Choroid plexus epithelial cell (primary cell): Measurements from ENCODE around the gene ZNF232.
"Not testable (repeated sequence)": the region's sequence is repeated elsewhere in the genome, so short reads cannot be mapped to it uniquely, and the experiment has no call there.

ENCODE experiments used
- DNase-seq: peaks from one replicate; pipeline ENCODE4 v3.0.0-alpha.2; 2010; ENCODE audit warnings: low read depth
- H3K4me3 ChIP-seq: 2 replicates; pipeline ENCODE4 v1.5.1; 2011; ENCODE audit warnings: low read depth, mild to moderate bottlenecking, control low read depth, low read length, moderate library complexity
- TF ChIP-seq, protein P1 (sequence below): conservative IDR thresholded peaks from 2 replicates; pipeline ENCODE4 v1.5.1; 2011; ENCODE audit warnings: low read depth, mild to moderate bottlenecking, control low read depth, inconsistent platforms, low read length, moderate library complexity

Gene ZNF232

DNA sequence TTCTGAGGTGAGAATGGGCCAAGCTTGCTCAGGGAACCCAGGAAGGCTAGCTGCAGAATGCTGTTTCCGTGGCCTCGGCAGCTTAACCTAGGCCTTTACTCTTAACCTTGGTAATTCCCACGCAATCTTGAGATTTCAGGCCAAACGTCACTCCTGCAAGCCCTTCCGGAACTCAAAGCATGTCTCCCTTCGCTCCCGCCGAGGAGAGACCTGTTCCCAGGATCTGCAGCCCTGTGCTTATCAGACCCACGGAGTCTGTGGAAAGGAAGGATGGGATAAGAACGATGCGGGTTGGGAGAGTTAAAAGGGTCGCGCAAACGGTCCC is 33.9 kb downstream of the ZNF232 start:
- TF ChIP-seq, protein P1, sequence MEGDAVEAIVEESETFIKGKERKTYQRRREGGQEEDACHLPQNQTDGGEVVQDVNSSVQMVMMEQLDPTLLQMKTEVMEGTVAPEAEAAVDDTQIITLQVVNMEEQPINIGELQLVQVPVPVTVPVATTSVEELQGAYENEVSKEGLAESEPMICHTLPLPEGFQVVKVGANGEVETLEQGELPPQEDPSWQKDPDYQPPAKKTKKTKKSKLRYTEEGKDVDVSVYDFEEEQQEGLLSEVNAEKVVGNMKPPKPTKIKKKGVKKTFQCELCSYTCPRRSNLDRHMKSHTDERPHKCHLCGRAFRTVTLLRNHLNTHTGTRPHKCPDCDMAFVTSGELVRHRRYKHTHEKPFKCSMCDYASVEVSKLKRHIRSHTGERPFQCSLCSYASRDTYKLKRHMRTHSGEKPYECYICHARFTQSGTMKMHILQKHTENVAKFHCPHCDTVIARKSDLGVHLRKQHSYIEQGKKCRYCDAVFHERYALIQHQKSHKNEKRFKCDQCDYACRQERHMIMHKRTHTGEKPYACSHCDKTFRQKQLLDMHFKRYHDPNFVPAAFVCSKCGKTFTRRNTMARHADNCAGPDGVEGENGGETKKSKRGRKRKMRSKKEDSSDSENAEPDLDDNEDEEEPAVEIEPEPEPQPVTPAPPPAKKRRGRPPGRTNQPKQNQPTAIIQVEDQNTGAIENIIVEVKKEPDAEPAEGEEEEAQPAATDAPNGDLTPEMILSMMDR = no peak
- H3K4me3 ChIP-seq = peak overlapping the region; percentile 72
- DNase-seq = no peak

DNA sequence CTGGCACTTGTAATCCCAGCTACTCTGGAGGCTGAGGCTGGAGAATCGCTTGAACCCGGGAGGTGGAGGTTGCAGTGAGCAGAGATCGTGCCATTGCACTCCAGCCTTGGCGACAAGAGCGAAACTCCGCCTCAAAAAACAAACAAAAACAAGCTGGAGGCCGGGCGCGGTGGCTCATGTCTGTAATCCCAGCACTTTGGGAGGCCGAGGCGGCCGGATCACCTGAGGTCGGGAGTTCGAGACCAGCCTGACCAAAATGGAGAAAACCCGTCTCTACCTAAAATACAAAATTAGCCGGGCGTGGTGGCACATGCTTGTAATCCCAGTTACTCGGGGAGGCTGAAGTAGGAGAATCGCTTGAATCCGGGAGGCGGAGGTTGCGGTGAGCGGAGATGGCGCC is 34.4 kb downstream of the ZNF232 start:
- DNase-seq, H3K4me3 ChIP-seq: not testable (repeated sequence)

DNA sequence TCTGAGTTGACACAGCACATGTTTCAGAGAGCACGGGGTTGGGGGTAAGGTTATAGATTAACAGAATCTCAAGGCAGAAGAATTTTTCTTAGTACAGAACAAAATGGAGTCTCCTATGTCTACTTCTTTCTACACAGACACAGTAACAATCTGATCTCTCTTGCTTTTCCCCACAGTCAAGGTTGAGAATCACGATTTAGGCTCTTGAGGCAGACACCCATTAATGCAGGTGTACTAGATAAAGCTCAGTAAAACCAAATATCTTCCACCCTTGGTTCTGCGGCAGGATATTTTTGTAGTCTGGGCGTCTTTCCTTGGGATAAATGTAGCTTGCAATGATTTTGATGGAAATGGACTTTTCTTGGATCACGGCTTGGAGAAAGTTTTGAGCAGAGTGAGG is 36.2 kb downstream of the ZNF232 start:
- not testable (repeated sequence) for DNase-seq, H3K4me3 ChIP-seq

DNA sequence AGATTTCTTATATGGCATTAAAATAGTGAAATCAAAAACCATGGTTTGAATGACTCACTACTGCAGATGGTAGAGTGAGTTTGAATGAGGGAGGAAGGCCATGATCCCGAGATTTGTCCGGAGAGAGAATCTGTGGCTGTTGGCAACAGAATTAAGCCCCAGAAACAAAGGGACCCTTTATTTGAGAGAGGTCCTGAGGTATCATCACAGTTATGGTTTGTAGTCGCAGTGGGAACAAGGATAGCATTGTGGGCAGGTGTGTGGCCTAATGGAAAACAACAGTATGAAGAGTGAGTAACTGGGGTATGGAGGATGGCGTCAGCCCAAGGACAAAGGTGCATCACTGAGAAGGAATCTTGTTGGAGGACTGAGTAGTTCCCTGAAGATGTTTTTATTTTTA is 42.0 kb downstream of the ZNF232 start:
- TF ChIP-seq, protein P1 = no peak
- no peak for DNase-seq
- H3K4me3 ChIP-seq = no peak overlapping the region

DNA sequence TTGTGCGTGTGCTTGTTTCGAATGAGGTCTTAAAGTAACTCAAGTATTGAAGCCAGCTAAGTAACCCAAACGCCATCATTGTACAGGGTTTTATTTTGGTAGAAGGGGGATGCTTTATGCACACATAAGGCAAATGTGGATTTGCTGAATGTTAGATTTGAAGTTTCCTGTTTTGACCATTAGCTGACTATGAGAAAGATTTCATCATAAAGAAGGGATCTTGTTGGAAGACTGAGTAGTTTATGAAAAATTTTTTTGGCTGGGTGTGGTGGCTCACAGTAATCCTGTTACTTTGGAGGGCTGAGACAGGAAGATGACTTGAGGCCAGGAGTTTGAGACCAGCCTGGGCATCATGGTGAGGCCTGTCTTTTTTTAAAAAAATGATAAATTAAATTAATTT is 43.4 kb downstream of the ZNF232 start:
- TF ChIP-seq, protein P1 = no peak
- no peak for DNase-seq
- H3K4me3 ChIP-seq = no peak overlapping the region

DNA sequence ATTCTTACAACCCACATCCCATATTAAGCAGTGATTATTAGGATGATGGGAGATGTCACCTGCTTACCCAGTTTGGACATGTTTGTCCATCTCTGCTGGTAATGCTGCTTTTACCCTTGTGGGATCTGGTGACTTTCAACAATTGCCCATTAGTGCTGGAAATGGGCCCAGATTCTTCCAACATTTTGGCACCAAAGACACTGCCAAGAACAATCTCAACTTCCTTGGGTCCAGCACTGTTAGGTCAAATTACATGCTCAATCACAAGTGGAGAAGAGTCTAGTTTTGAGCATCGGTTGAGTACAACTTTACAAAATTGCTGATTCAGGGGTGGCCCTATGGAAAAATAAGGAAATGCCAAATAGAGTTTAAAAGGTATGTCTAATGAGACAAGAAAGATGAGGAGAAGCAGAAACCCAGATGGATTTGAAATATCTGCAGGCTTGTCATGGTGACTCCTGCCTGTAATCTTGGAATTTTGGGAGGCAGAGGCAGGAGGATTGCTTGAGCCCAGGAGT is 46.4 kb downstream of the ZNF232 start:
- TF ChIP-seq, protein P1 = no peak
- DNase-seq = no peak

More for the DNA sequence above, 46.4 kb downstream of the ZNF232 start:
- H3K4me3 ChIP-seq = no peak overlapping the region
